Measurements from ENCODE around the gene EML6. TPM values are rescaled to one million over a fixed set of nuclear protein-coding genes. Genes with fewer than 3 reads are reported as not detected.

EML6 gene
- total RNA-seq, 1 experiment from 2014 or later = 1.5 TPM

- no peak overlapping the region for H3K27ac ChIP-seq (ENCODE audit: insufficient read length, low read depth, low read length)
- peaks cover 5% of the 10 kb centered on the region for H3K79me1 ChIP-seq (ENCODE audit: insufficient read depth, low read depth, low read length, poor library complexity, severe bottlenecking)
Measured at GRCh38 chr2:54979321-54980044, 256.0 kb downstream of the EML6 start.

More at GRCh38 chr2:54979321-54980044, 256.0 kb downstream of the EML6 start:
- Histone ChIP-seq H2BK120ac (ENCODE audit: low read depth, low read length, poor library complexity, severe bottlenecking) (no peak overlapping the region), H3K14ac (ENCODE audit: insufficient read depth, low read length) (no peak overlapping the region), H3K56ac (ENCODE audit: insufficient read length, low read depth, low read length) (no peak overlapping the region), H2BK12ac (ENCODE audit: insufficient read length, low read depth, low read length) (no peak overlapping the region), H3K9ac (ENCODE audit: extremely low read depth, insufficient read length, low read length) (no peak overlapping the region), H2BK5ac (ENCODE audit: insufficient read length, low read length) (no peak overlapping the region), H4K91ac (ENCODE audit: insufficient read length, low read depth, low read length) (no peak overlapping the region), H2AFZ (ENCODE audit: low read length) (no peak overlapping the region), H2AK5ac (ENCODE audit: insufficient read length, low read length) (no peak overlapping the region), H2BK15ac (ENCODE audit: low read depth, low read length) (no peak overlapping the region), H3K9me3 (ENCODE audit: control insufficient read depth, low read depth, low read length) (no peaks in the 10 kb centered on the region), H3K4me1 (ENCODE audit: insufficient read depth, low read length) (peaks cover 3% of the 10 kb centered on the region; the same call in 1 of the 2 replicates), H4K8ac (replicated peaks; ENCODE audit: insufficient read length, low read depth, low read length) (no peak overlapping the region), H3K18ac (ENCODE audit: insufficient read length, low read depth, low read length) (no peak overlapping the region), H3K4me2 (ENCODE audit: insufficient read depth, insufficient read length, low read length) (no peak overlapping the region), H3K23ac (ENCODE audit: insufficient read length, low read depth, low read length) (no peak overlapping the region), H4K20me1 (ENCODE audit: control insufficient read depth, insufficient read depth, insufficient read length) (no peaks in the 10 kb centered on the region), H4K5ac (ENCODE audit: insufficient read length, low read depth, low read length) (no peak overlapping the region), H3T11ph (ENCODE audit: low read length) (no peak overlapping the region), H3K4ac (ENCODE audit: low read depth, low read length) (no peak overlapping the region), H3K23me2 (ENCODE audit: insufficient read length, low read depth, low read length, poor library complexity, severe bottlenecking) (no peaks in the 10 kb centered on the region), H3K79me2 (ENCODE audit: insufficient read depth, low read length) (peaks cover 9% of the 10 kb centered on the region; the same call in 1 of the 2 replicates), H3K27me3 (ENCODE audit: insufficient read depth, low read length) (no peaks in the 10 kb centered on the region), H2BK20ac (ENCODE audit: low read depth, low read length, poor library complexity, severe bottlenecking) (no peak overlapping the region)
- TF ChIP-seq, protein P1, sequence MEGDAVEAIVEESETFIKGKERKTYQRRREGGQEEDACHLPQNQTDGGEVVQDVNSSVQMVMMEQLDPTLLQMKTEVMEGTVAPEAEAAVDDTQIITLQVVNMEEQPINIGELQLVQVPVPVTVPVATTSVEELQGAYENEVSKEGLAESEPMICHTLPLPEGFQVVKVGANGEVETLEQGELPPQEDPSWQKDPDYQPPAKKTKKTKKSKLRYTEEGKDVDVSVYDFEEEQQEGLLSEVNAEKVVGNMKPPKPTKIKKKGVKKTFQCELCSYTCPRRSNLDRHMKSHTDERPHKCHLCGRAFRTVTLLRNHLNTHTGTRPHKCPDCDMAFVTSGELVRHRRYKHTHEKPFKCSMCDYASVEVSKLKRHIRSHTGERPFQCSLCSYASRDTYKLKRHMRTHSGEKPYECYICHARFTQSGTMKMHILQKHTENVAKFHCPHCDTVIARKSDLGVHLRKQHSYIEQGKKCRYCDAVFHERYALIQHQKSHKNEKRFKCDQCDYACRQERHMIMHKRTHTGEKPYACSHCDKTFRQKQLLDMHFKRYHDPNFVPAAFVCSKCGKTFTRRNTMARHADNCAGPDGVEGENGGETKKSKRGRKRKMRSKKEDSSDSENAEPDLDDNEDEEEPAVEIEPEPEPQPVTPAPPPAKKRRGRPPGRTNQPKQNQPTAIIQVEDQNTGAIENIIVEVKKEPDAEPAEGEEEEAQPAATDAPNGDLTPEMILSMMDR (conservative IDR thresholded peaks at IDR 0.05) = no peak
- no peak for DNase-seq
- Mint-ChIP-seq H3K27me3 (ENCODE audit: low read depth) (no peaks in the 10 kb centered on the region), H3K27ac (0 out of 7 replicates have a peak overlapping the region, but pooled peaks of 2 of the 3 experiments have one; percentile 21 to 26), H3K4me3 (no peak overlapping the region), H3K36me3 (ENCODE audit: insufficient read depth in 1 of 3, low read depth in 3 of 3) (peaks cover 17 to 32% (median 29%) of the 10 kb centered on the region in 3 experiments; a peak in 6 of 7 replicates), H3K9me3 (no peaks in the 10 kb centered on the region), H3K4me1 (peaks cover 7 to 12% of the 10 kb centered on the region in 2 experiments)
- WGBS (ENCODE audit: extremely low coverage, insufficient read length, low lambda C conversion rate) = no CpG with 5 or more reads among the region's 4 CpGs
